ENCODE measurements around the gene NDNF. TPM values are rescaled to one million over a fixed set of nuclear protein-coding genes. Genes with fewer than 3 reads are reported as not detected.

Gene NDNF
- total RNA-seq: 0.12 and 0.20 TPM in 2 replicates

GRCh38 chr4:121072224-121073003 lies at the start of gene NDNF:
Gene NDNF, minus strand, starts transcription at chr4:121072535. Its CDS starts 26,698 bp downstream, at chr4:121045837.

Other genes with a start within 250 kb of the NDNF start
- 5.1 and 11.0 TPM in 2 replicates for gene PRDM5, start 149.8 kb downstream of the NDNF start, total RNA-seq
- gene TNIP3, start 91.8 kb upstream of the NDNF start, total RNA-seq: 0.44 TPM in 2 replicates

Measured in cardiac ventricle fibroblast (primary cell).